GM23248 (cell line): ENCODE results near the gene KRT10.

Experiments used
- EZH2 ChIP-seq: fragments of 200-600 bp; sonication (generic); IDR thresholded peaks from 2 replicates; pipeline ENCODE4 v1.6.1; 2018; ENCODE audit warnings: antibody characterized with exemption, mild to moderate bottlenecking; ENCODE audit not compliant: insufficient read depth, poor library complexity, severe bottlenecking
- EZH2phosphoT487 ChIP-seq: fragments of 200-600 bp; sonication (generic); IDR thresholded peaks from 2 replicates; pipeline ENCODE4 v1.6.1; 2018; ENCODE audit warnings: antibody characterized with exemption, moderate library complexity, mild to moderate bottlenecking, low read depth; ENCODE audit not compliant: insufficient read depth

GRCh38 chr17:40827746-40828453, 5.5 kb upstream of the KRT10 start:
- no peak for TF ChIP-seq EZH2phosphoT487
- no peak for TF ChIP-seq EZH2
